GM20431 (cell line): Measurements from ENCODE around the gene PSPH.
"Not testable (repeated sequence)": the region's sequence is repeated elsewhere in the genome, so short reads cannot be mapped to it uniquely, and the experiment has no call there.

Experiments
- in situ Hi-C: fragments of 300-500 bp; cut with MseI, MboI; formaldehyde crosslinking; loops from one replicate; pipeline ENCODE4 v1.15.0; 2020; ENCODE audit warnings: low sequenced_read_pairs; ENCODE audit not compliant: unreplicated experiment

The PSPH gene

DNA sequence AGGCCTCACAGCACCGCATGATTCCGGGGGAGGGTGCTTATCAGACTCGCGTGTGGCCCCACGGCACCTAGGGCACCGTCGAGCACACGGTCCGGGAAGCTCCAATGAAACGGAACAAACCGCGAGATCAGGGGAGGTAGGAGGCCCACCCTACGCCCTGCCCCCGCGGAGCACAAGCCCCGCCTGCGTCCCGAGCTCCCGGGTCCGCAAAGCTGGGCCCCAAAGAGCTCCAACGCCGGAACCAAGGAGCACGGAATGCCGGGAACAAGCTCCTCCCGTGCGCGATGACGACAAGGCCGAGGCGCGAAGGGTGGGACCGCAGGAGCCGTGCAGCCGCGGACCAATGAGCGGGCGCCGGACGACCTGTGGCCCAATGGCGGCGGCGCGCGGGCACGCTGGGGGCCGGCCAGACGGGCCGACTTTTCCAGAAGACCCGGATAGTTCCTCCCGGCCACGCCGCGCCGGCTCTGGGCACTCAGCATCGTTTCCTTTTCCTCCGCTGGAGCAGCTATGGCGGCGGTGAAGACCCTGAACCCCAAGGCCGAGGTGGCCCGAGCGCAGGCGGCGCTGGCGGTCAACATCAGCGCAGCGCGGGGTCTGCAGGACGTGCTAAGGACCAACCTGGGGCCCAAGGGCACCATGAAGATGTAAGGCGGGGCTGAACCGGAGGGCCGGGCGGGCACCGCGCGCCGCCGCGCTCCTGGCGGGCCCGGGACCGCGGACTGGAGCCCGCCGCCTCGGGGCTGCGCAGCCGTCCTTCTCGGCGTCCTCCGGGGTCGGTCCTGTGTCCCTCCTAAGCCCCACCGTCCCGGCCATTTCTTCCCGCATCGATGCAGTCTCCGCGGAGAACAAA, at the start of gene PSPH, which contains the start of gene CCT6A:
Gene PSPH, minus strand, starts transcription at position 106 of the 853 bp plus-strand sequence. CDS start 30,232 bp downstream, outside the sequence.
Gene CCT6A, plus strand, starts transcription at position 427 of the 853 bp plus-strand sequence. Its CDS starts 84 bp downstream, at position 511.
- in situ Hi-C loops = no loop called here

DNA sequence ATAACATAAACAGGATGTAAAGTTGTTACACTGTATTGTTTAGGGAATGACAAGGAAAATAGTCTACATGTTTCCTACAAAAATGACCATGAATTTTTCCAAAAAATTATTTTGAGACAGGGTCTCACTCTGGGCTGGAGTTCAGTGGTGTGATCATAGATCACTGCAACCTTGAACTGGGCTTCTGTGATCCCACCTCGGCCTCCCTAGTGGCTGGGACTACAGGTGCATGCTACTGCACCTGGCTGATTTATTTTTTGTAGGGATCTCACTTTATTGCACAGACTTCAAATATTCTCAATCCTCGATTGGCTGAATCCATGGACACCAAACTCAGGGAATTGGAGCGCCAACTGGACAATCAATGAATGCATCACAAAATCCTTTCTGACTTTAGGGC, 48.4 kb upstream of the PSPH start:
- in situ Hi-C loops = no loop called here

DNA sequence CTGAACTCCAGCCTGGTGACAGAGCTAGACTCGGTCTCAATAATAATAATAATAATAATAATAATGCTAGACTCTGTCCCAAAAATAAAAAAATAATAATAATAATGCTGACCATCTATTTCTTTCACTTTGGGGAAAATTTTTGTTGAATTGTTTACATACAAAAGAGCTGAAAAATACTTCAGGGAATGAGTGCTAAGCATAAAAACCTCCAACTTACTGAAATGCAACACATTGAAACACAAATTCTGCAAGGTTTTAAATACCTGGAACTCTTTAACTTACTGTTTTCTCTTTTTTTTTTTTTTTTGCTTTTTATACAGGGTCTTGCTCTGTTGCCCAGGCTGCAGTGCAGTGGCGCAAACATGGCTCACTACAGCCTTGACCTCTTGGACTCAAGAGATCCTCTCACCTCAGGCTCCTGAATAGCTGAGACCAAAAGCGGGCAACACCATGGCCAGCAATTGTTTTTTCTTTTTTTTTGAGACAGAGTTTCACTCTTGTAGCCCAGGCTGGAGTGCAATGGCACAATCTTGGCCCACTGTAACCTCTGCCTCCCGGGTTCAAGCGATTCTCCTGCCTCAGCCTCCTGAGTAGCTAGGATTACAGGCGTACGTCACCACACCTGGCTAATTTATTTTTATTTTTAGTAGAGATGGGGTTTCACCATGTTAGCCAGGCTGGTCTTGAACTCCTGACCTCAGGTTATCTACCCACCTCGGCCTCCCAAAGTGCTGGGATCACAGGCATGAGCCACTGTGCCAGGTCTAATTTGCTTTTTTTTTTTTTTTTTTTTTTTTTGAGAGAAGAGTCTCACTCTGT, 47.2 kb upstream of the PSPH start:
- in situ Hi-C loops = not testable (repeated sequence)

DNA sequence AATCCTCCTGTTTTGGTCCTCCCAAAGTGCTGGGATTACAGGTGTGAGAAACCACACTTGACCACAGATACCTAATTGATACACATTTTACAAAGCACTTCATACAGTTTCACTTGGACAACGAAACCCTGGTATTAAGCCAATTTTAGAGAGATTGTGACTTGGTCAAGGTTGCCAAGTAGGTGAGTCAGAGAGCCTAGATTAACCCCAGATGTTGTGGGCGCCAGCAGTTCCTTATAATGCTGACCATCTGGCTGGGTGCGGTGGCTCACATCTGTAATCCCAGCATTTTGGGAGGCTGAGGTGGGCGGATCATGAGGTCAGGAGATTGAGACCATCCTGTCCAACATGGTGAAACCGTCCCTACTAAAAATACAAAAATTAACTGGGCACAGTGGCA, 46.5 kb upstream of the PSPH start:
- in situ Hi-C loops = no loop called here

DNA sequence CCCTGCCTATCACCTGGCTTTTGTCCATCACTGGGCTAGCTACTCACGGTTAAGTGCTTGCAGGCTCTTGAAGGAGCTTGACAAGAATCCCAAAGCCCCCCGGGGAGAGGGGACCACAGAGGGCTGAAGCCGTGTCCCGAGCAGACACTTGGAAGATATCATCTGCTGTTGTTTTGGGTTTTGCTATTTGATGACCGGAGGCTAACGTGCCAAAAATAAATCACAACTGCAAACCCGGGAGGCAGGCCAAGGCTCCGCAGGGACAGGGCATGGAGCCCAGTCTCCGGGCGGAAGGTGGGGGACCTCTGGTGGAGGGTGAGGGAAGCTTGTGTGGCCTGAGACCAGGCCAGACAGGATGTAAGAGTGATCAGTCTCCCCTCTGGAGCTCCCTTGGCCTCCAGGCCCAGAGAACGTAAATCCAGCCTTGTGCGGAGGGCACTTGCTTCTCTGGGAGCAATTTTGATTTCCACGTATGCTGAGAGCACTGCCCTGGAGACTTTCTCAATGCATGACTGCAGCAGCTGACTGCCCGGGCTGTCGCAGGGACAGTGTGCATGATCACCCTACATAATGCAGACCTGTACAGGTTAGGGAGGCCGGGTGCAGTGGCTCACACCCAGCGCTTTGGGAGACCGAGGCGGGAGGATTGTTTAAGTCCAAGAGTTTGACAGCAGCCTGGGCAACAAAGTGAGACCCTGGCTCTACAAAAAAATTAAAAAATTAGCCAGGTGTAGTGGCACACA, 41.7 kb upstream of the PSPH start, which contains the start of gene PHKG1:
Gene PHKG1, minus strand, starts transcription at position 164 of the 743 bp plus-strand sequence. CDS start 4,011 bp downstream, outside the sequence.
- in situ Hi-C loops = no loop called here

DNA sequence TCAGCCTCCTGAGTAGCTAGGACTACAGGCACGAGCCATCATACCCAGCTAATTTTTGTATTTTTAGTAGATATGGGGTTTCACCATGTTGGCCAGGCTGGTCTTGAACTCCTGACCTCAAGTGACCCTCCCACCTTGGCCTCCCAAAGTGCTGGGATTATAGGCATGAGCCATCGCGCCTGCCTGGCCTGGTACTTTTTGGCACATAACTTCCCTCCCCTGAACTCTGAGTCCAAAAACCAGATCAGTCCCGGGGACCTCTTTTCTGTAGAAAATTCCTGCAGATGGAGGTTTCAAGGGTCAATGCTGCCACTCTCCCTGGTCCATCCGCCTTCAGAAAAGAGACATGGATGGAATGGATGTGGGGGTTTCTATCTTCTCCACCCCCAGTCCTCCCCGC, 41.1 kb upstream of the PSPH start:
- in situ Hi-C loops = not testable (repeated sequence)

DNA sequence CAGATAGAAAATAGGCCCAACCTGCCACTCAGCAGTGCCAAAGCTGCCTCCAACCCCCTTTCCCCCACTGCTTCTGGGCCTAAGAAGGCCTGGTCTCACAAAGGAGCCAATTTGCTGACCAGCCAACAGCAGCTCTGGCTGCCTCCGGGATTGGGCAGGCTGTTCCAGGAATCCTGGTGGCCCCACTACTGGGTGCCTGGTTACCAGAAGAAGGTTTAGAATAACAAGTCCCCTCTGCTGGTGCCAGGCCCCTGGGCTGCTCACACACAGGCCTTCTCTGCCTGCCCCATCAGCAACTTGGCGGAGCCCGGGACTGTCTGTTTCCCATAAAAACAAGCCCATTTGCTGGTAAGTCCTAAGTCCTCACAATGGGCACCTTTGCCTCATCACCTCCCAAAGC, 40.3 kb upstream of the PSPH start:
- in situ Hi-C loops = no loop called here

DNA sequence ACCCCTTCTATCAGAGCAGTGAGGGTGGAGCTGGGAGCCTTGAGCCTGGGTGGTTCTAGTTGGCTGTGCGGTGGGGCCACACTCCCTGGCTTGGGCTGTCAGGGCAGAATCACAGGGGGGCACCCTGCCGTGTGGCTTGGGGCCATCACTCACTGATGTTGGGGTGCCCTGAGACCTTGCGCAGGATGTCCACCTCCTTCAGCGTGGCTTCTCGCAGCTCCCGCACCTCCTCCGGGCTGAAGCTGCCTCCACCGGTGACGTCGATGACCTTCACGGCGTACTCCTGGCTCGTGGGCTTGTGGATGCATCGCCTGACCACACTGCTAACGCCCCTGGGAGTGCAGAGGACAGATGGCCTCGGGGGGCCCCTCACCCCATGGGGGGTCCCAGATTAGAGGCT, 36.2 kb upstream of the PSPH start:
- in situ Hi-C loops = no loop called here

DNA sequence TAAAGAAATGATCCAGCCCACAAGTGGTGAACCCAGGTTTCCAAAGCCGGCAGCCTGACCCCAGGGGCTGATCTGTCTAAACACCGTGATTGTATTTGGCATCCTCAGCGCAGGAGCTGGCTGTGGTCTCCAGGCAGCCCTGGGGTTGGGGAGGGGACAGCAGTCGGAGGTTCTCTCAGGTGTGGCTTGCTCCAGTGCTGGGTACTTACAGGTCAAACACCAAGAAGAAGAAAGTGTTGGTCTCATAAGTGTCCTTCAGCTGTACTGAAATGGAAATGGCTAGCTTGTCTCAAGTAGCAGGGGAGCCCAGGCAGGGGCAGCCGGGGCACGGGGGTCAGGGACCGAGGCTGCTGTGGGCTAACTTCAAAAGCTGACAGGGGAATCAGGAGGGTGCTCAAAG, 35.5 kb upstream of the PSPH start:
- in situ Hi-C loops = no loop called here

DNA sequence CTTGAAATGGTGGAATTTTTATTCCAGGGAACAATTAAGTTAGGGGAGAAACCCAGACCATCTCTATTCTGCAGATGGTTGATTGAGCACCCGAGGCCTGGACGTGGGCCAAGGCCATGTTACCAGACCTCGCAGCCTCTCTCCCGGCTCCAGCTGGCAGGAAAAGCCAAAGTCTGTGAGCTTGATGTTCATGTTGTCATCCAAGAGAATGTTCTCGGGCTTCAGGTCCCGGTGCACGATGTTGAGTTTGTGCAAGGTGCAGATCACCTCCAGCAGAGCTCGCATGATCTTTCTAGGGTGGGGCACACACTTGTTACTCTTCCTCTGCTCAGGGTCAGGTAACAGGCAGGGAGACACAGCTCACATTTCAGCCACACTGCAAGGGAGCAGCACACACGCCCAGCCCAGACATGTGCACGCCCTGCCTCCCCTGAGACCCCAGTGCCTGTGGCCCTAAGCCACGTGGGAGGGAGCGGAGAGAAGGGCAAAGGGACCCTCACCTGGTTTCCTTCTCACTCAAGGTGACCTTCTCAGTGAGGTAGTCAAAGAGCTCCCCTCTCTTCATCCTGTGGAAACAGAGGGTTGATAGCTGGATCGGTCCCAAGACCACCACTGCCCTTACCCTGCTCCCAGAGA, 32.0 kb upstream of the PSPH start:
- in situ Hi-C loops = no loop called here

DNA sequence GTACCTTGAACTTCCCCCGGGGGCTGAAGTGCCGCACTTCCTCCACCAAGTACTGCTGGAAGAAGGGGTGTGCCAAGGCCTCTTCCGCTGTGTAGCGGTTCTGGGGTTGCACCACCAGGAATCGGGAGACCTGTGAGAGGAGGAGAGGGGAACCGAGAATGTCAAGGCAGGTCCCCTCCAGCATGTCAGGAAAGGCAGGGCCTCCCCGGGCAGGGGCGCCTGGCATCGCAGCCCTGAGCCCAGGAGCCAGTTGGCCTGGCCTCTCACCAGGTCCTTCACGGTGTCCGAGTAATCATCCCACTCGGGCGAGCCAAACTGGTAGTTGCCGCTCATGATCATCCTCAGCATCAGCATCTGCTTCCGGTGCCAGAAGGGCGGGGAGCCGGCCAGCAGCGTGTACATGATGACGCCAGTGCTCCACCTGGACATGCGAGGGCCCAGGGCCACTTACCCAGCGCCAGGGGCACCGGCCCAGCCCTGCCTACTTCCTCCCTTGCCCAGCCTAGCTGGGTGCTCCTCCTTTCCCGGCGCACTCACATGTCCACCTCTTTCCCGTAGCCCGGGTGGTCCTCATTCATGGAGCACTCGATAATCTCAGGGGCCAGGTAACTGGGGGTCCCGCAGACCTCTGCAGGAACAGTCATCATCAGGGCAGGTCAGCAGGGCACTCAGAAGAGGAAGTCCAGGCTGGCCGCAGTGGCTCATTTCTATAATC, 30.5 kb upstream of the PSPH start:
- in situ Hi-C loops = no loop called here

DNA sequence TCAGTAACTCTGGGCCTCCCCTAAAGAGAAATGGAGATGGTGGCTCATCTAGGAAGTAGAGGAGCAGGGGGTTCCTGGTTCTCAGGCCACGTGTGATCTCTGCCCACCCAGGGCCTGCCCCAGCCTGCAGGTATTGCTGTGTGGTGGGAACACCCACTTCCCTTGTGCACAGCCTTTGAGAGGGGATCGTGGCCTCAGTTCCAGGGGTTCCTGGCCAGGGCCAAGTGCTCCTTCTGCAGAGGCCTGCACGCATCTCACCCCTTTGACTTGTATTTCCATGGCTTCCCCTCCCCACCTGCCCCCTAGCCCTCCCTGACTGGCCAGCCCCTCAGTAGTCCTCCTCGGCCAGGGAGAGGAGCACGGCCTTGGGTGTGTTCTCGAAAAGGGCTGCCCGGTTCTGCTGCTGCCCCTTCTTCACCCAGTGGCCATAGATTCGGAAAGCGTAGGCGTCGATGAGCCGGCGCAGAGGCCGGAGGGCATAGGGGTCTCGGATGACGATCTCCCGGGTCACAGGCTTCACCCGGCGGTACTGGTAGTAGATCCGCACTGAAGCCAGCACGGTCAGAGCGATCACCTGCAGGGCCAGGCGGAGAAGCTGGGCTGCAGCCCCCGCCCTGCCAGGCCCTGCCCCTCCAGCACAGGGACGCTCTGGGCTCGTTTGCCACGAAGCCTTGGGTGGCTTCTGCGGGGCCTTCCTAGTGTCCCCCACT, 29.6 kb upstream of the PSPH start:
- in situ Hi-C loops = not testable (repeated sequence)

DNA sequence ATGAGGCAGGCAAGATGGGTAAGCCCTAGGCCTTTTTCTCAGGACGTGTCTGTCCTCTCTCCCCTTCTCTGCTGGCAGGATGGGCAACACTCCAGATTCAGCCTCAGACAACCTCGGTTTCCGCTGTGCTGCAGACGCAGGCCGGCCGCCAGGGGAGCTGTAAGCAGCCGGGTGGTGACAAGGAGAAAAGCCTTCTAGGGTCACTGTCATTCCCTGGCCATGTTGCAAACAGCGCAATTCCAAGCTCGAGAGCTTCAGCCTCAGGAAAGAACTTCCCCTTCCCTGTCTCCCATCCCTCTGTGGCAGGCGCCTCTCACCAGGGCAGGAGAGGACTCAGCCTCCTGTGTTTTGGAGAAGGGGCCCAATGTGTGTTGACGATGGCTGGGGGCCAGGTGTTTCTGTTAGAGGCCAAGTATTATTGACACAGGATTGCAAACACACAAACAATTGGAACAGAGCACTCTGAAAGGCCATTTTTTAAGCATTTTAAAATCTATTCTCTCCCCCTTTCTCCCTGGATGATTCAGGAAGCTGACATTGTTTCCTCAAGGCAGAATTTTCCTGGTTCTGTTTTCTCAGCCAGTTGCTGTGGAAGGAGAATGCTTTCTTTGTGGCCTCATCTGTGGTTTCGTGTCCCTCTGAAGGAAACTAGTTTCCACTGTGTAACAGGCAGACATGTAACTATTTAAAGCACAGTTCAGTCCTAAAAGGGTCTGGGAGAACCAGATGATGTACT, 28.4 kb upstream of the PSPH start:
- in situ Hi-C loops = loop anchor here (10.0 kb wide), 2 partner anchors 75 to 435 kb away; no protein-coding TSS in a partner anchor

DNA sequence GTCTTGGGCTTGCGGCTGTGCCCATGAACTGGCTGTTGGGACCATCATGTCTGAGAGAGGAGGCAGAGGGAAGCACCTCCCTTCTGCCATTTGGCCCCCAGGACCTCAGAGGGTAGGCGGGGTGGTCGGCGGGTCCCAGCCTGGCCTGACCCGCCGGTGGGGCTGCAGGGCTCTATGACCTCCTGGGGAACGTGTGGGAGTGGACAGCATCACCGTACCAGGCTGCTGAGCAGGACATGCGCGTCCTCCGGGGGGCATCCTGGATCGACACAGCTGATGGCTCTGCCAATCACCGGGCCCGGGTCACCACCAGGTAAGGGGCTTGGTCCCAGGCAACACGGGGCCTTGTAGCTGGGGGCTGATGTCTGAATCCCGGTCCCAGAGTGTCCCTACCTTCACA, 27.0 kb upstream of the PSPH start:
- in situ Hi-C loops = loop anchor here (10.0 kb wide), 2 partner anchors 73 to 433 kb away; no protein-coding TSS in a partner anchor

DNA sequence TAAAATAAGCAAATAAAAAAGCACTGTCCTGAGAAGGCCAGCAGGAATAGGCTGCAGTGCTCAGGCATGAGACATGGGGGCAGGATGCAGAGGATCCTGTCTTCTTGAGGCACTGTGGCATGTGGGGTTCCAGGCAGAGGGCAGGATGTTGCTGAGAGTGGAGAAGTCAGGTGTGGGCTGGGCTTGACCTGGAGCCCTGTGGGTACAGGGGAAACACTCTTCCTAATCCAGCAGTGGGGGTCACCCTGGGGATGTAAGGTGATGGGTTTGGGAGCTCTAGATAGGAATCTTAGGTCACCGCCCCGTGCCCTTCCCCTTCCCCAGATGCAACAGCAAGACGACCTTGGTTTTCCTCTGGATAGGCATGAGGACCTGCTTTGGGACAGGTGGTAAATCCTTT, 26.4 kb upstream of the PSPH start:
- in situ Hi-C loops = loop anchor here (10.0 kb wide), 2 partner anchors 73 to 433 kb away; no protein-coding TSS in a partner anchor

DNA sequence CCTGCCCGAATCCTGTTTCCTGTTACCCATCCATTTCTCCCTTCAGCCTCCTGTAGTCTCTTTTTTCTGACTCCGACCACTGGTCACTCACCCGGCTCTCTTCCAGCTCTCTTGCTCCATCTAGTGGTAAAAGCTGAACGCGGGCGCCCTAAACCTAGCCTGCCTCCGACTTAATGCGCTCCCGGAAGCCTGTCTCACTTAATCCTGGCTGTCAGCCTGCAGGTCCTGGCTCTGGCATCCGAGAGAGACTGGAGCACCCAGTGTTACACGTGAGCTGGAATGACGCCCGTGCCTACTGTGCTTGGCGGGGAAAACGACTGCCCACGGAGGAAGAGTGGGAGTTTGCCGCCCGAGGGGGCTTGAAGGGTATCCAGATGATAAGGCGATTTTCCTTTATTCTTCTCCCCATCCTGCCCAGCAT, 23.1 kb upstream of the PSPH start:
- in situ Hi-C loops = loop anchor here (10.0 kb wide), 2 partner anchors 70 to 430 kb away; no protein-coding TSS in a partner anchor

DNA sequence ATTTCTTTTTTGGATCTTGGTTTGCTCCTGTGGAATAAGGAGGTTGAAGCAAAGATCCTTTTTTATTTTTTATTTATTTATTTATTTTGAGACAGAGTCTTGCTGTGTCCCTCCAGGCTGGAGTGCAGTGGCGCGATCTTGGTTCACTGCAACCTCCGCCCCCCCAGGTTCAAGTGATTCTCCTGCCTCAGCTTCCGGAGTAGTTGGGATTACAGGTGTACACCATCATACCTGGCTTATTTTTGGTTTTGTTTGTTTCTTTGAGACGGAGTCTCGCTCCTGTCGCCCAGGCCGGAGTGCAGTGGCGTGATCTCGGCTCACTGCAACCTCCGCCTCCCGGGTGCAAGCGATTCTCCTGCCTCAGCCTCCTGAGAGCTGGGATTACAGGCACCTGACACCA, 15.1 kb upstream of the PSPH start:
- in situ Hi-C loops = not testable (repeated sequence)
